Measurements from ENCODE around the gene C11orf21.

C11orf21 gene

GRCh38 chr11:2273311-2273710 lies 28.4 kb downstream of the C11orf21 start:
- in situ Hi-C loops (cut with HindIII; ENCODE audit: low sequenced_read_pairs) = no loop called here

DNA sequence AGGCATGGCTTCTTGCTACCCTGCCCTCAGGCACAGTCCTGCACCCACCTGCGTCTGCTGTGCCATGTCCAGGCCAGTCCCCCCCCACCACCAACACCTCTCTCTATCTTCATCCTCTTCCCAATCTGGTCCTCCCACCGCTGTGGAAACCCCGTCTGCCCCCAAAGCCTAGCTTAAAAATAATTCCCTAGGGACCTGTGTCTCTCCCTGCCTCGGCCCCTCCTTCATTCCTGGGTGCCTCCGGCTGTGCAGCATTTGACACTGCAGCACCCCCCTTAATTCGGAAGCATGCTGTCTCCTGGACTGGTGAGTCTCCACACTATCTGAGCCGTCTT lies 28.8 kb downstream of the C11orf21 start:
- in situ Hi-C loops (cut with HindIII; ENCODE audit: low sequenced_read_pairs) = no loop called here

GRCh38 chr11:2272228-2272945 lies 29.3 kb downstream of the C11orf21 start:
- in situ Hi-C loops (cut with HindIII; ENCODE audit: low sequenced_read_pairs) = no loop called here

DNA sequence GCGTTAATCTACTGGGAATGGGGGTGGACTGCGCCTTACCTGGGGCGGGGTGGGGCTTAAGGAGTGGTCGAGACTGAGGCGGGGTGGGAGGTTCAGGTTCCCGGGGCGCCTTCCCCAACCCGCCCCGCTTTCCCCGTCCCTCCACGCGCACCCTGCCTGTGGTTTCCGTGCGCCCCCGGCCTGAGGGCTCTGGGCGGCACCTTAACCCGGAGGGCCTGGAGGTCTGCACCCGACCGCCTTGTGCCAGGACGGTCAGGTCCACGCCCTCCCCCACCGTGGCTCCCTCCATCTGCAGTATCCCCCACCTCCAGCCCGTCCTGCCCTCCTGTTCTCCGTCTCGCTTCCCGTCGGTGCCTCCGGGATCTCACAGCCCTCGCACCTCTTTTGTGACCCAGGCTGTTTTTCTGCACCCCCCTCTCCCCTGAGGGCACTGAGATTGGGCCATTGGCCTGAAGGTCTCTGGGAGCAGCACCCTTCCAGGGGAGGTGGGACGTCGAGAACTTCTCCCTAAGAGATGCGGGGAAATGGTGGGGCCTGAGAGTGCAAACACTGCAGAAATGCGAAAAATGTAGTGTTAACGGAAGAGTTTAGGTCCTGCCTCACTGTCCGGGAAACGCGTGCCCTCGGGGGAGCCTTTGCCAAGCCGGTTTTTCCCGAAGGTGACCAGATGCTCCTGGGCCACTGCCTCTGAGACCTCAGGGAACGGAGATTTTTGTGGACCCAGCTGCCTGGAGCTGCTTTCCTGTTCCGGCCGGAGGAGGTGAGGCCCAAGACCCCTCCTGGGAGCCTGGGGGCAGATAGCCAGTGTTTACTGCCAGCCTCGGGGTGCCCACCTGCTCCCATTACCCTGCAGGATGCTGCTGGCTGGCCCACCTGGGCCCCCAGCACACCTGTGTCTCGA lies 30.1 kb downstream of the C11orf21 start:
- in situ Hi-C loops (cut with HindIII; ENCODE audit: low sequenced_read_pairs) = no loop called here

GRCh38 chr11:2271077-2271326 lies 30.7 kb downstream of the C11orf21 start:
- in situ Hi-C loops (cut with HindIII; ENCODE audit: low sequenced_read_pairs) = no loop called here

GRCh38 chr11:2270322-2271076 lies 31.2 kb downstream of the C11orf21 start, which contains the start of gene ASCL2:
Gene ASCL2 (minus strand): TSS chr11:2270588. CDS start chr11:2270332, 256 bp downstream.
- in situ Hi-C loops (cut with HindIII; ENCODE audit: low sequenced_read_pairs) = no loop called here

- in situ Hi-C loops (cut with HindIII; ENCODE audit: low sequenced_read_pairs) = loop anchor here (5.0 kb wide), 2 partner anchors 57 to 87 kb away; no protein-coding TSS in a partner anchor
Measured at GRCh38 chr11:2269601-2270321, 32.0 kb downstream of the C11orf21 start.

GRCh38 chr11:2268729-2269600 lies 32.8 kb downstream of the C11orf21 start:
- in situ Hi-C loops (cut with HindIII; ENCODE audit: low sequenced_read_pairs) = loop anchor here (5.0 kb wide), 2 partner anchors 57 to 87 kb away; no protein-coding TSS in a partner anchor

- in situ Hi-C loops (cut with HindIII; ENCODE audit: low sequenced_read_pairs) = loop anchor here (5.0 kb wide), 2 partner anchors 56 to 86 kb away; no protein-coding TSS in a partner anchor
Measured at GRCh38 chr11:2267851-2268728, 33.6 kb downstream of the C11orf21 start.

DNA sequence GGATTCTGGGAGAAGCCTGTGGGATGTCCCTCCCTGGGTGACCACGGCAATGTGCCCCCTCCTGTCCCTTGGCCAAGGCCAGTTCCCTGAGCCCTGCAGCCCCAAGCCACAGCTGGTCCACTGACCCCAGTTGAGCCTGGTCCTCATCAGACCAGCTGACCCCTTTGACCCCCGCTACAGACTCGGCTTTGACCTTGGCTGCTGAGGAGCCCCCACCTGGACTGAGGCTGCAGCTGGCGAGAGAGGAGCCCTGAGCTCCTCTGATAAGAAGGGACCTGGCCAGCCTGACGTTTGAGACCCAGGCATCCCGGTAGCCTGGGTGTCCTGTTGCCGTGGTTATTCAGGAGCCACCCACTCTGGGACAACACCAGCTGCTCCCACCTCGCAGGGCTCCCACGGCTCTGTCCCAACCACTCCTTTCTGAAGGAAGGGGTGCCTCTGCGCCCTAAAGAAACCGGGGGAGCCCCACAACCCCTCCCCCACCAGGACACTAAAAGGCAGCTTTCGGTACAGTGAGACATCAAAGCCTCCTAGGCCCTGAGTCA lies 34.3 kb downstream of the C11orf21 start:
- in situ Hi-C loops (cut with HindIII; ENCODE audit: low sequenced_read_pairs) = loop anchor here (5.0 kb wide), 2 partner anchors 55 to 85 kb away; no protein-coding TSS in a partner anchor

GRCh38 chr11:2266586-2267305 lies 35.0 kb downstream of the C11orf21 start:
- in situ Hi-C loops (cut with HindIII; ENCODE audit: low sequenced_read_pairs) = loop anchor here (5.0 kb wide), 2 partner anchors 54 to 84 kb away; no protein-coding TSS in a partner anchor

GRCh38 chr11:2265854-2266585 lies 35.7 kb downstream of the C11orf21 start:
- in situ Hi-C loops (cut with HindIII; ENCODE audit: low sequenced_read_pairs) = loop anchor here (5.0 kb wide), 2 partner anchors 54 to 84 kb away; no protein-coding TSS in a partner anchor

DNA sequence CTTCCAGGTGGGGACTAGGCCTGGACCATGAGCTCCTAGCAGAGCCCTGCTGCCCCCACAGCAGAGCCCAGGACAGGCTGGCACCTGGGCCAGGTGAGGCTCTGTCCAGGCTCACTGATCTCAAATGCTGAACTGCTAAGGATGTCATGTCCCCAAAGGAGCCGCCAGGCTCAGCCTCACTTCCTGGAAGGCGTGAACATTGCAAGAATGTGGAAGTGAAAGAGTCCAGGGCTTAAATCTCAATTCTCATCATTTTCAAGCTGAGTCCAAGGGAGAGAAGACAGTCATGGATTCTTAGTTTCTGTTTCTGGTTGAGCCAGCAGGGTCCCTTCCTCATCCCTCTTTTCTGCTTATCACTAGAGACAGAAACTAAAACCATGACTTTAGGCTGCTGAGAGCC lies 36.3 kb downstream of the C11orf21 start:
- in situ Hi-C loops (cut with HindIII; ENCODE audit: low sequenced_read_pairs) = loop anchor here (5.0 kb wide), 2 partner anchors 53 to 83 kb away; no protein-coding TSS in a partner anchor

DNA sequence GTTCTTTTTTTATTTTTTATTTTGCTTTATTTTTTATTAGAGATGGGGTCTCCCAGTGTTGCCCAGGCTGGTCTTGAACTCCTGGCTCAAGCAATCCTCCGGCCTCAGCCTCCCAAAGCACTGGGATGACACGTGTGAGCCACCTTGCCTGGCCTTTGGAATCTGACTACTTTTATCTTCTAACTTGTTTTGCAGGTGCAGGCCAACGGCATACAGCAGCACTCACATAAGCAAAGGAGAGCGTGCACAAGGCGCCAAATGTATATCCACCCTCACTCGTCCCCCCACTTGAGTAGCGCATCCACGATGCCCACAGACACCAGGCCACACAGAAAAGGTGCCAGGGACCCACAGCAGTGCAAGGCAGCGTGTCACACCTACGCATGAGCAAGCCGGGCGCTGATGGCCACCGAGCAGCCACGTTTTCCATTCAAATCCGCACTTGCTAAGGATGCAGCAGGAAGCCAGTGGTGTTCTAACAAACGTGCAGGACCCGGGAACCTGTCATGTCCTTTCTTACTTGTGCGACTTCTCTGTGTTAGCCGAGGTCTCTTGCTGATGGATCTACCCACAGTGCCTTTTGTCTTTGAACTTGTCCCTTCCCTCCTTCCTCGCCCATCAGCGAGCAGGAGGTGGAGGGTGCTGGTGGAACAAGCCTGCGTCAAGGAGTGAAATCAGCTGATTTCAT lies 37.2 kb downstream of the C11orf21 start:
- in situ Hi-C loops (cut with HindIII; ENCODE audit: low sequenced_read_pairs) = loop anchor here (5.0 kb wide), 2 partner anchors 52 to 82 kb away; no protein-coding TSS in a partner anchor

DNA sequence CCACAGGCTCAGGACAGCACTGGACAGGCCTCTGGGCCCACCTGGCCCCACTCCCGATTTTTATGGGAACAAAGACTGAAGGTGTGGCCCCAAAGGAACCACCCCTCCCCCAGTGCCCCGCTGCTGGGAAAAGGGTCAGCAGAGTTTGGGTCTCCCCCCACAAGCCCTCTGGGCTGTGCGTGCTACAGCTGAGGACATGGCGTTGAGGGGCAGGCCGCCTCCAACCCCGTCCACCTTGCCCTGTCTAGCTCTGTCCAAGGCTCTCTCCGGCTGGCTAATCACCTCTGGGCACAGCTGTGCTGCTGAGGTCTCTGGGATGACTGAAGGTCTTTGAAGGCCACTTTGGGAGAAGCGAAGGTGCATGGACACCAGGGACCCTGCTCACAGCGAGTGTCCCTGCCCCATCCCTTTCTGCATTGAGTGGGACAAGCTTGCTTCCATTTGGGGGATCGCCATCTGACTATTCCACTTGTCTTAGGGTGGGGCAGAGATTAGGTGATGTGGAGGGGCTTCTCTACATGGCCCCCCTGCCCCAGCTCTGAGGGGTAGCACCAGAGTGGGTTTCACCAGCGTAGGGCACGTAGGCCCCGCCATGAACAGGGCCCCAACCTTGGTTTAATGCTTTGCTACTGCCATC lies 37.9 kb downstream of the C11orf21 start:
- in situ Hi-C loops (cut with HindIII; ENCODE audit: low sequenced_read_pairs) = no loop called here

DNA sequence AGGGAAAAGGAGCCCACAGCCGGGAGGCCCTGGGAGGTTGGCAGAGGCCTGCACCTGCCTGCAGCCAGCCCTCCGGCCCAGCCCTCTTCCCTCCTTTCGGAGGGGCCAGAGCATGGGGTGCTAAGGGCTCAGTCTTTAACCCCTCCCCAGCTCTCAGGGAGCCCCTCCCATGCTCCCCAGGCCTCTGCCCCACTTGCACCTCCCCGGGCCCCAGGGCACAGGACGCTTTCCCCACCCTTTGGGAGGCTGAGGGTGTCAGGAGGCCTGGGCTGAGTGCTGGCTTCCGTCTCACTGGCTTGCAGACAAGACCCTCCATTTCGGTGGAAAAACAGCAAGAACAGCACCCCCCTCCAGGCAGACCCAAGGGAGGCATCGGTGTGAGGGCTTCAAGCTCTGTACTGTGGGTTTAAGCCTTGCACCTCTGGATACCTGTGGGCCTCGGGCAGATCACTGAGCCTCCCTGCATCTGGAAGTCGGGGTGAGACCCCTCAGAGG lies 38.6 kb downstream of the C11orf21 start:
- in situ Hi-C loops (cut with HindIII; ENCODE audit: low sequenced_read_pairs) = no loop called here
